ELF-1 (cell line): ENCODE data around the gene IRX1.

Source experiments
- DNase-seq: peaks from one replicate; pipeline ENCODE4 v3.0.0-alpha.2; 2016; ENCODE audit warnings: low read depth, low spot score

The IRX1 gene

GRCh38 chr5:3650320-3650719, 54.7 kb downstream of the IRX1 start:
- peak; percentile 55 for DNase-seq

GRCh38 chr5:3650868-3651267, 55.2 kb downstream of the IRX1 start:
- no peak for DNase-seq
